GM19397 (cell line): Measurements from ENCODE around the gene GATM.

Experiments used
- ATAC-seq: cut with Tn5 transposase; IDR thresholded peaks from one replicate; pipeline ENCODE4 v1.9.1; 2021; ENCODE audit warnings: mild to moderate bottlenecking, moderate library complexity; ENCODE audit not compliant: unreplicated experiment

The GATM gene

GRCh38 chr15:45378149-45378912 lies at the start of gene GATM:
GATM (minus strand) TSS chr15:45378544; CDS start chr15:45378453, 91 bp downstream.
- ATAC-seq = peak; percentile 84

- ATAC-seq = no peak
Observed at GRCh38 chr15:45427085-45427484, 48.7 kb upstream of the GATM start.

- ATAC-seq = no peak
Observed at GRCh38 chr15:45425135-45425534, 46.8 kb upstream of the GATM start.

GRCh38 chr15:45424429-45424828 lies 46.1 kb upstream of the GATM start:
- ATAC-seq = no peak

GRCh38 chr15:45417303-45417950 lies 39.1 kb upstream of the GATM start:
- ATAC-seq = no peak

- ATAC-seq = no peak
Observed at GRCh38 chr15:45414215-45414885, 36.0 kb upstream of the GATM start.

- no peak for ATAC-seq
Observed at GRCh38 chr15:45409596-45409995, 31.3 kb upstream of the GATM start.

- ATAC-seq = no peak
Observed at GRCh38 chr15:45407786-45408185, 29.4 kb upstream of the GATM start.

- ATAC-seq = peak; percentile 28
Observed at GRCh38 chr15:45402955-45403877, 24.9 kb upstream of the GATM start.

- peak; percentile 88 for ATAC-seq
Observed at GRCh38 chr15:45402162-45402954, 24.0 kb upstream of the GATM start.

- peak; percentile 0 for ATAC-seq
Observed at GRCh38 chr15:45401665-45402161, 23.4 kb upstream of the GATM start.

GRCh38 chr15:45399381-45400212 lies 21.3 kb upstream of the GATM start:
- no peak for ATAC-seq

- no peak for ATAC-seq
Observed at GRCh38 chr15:45397116-45397665, 18.8 kb upstream of the GATM start.

- ATAC-seq = no peak
Observed at GRCh38 chr15:45395943-45396342, 17.6 kb upstream of the GATM start.

GRCh38 chr15:45394681-45395080 lies 16.3 kb upstream of the GATM start:
- no peak for ATAC-seq

- no peak for ATAC-seq
Observed at GRCh38 chr15:45393851-45394250, 15.5 kb upstream of the GATM start.

GRCh38 chr15:45392584-45392855 lies 14.2 kb upstream of the GATM start:
- ATAC-seq = no peak

GRCh38 chr15:45391746-45392583 lies 13.6 kb upstream of the GATM start:
- ATAC-seq = peak; percentile 94
